CD4-positive, alpha-beta T cell treated with Interleukin-15 for 4 hours (primary cell): ENCODE results near the gene SSR2.
"Not testable (repeated sequence)": the region's sequence is repeated elsewhere in the genome, so short reads cannot be mapped to it uniquely, and the experiment has no call there.

Source experiments
- DNase-seq: peaks from one replicate; pipeline ENCODE4 v3.0.0-alpha.2; 2020; ENCODE audit warnings: low spot score

SSR2 gene

GRCh38 chr1:156048663-156049258, 28.0 kb upstream of the SSR2 start:
- no peak for DNase-seq

GRCh38 chr1:156045076-156045475, 24.3 kb upstream of the SSR2 start:
- DNase-seq = no peak

GRCh38 chr1:156042828-156043227, 22.1 kb upstream of the SSR2 start:
- no peak for DNase-seq

GRCh38 chr1:156034991-156035390, 14.2 kb upstream of the SSR2 start:
- DNase-seq = not testable (repeated sequence)

- no peak for DNase-seq
These were observed 12.3 kb upstream of the SSR2 start for GRCh38 chr1:156033011-156033410.

- DNase-seq = no peak
These were observed 5.8 kb upstream of the SSR2 start for GRCh38 chr1:156026588-156026987.

GRCh38 chr1:156025876-156026275, 5.1 kb upstream of the SSR2 start:
- no peak for DNase-seq

- DNase-seq = no peak
These were observed 4.0 kb upstream of the SSR2 start for GRCh38 chr1:156024801-156025200.

- no peak for DNase-seq
These were observed 1.2 kb upstream of the SSR2 start for GRCh38 chr1:156021954-156022353.

GRCh38 chr1:156021093-156021428, 310 bp upstream of the SSR2 start:
- no peak for DNase-seq

GRCh38 chr1:156019946-156020292, 832 bp downstream of the SSR2 start:
- DNase-seq = no peak

- no peak for DNase-seq
These were observed 5.9 kb downstream of the SSR2 start for GRCh38 chr1:156014829-156015228.

- no peak for DNase-seq
These were observed 8.5 kb downstream of the SSR2 start for GRCh38 chr1:156012051-156012817.

- DNase-seq = no peak
These were observed 11.3 kb downstream of the SSR2 start for GRCh38 chr1:156009404-156009803.

- no peak for DNase-seq
These were observed 13.9 kb downstream of the SSR2 start for GRCh38 chr1:156006666-156007376.

- DNase-seq = peak; percentile 32
These were observed 15.7 kb downstream of the SSR2 start for GRCh38 chr1:156004843-156005584.

GRCh38 chr1:156003923-156004188, 16.9 kb downstream of the SSR2 start:
- DNase-seq = no peak

GRCh38 chr1:156002188-156002911, 18.4 kb downstream of the SSR2 start:
- DNase-seq = no peak

- no peak for DNase-seq
These were observed 19.0 kb downstream of the SSR2 start for GRCh38 chr1:156001662-156002171.

- DNase-seq = no peak
These were observed 19.6 kb downstream of the SSR2 start for GRCh38 chr1:156001021-156001661.

- DNase-seq = no peak
These were observed 20.8 kb downstream of the SSR2 start for GRCh38 chr1:155999964-156000363.

GRCh38 chr1:155996166-155996565, 24.6 kb downstream of the SSR2 start:
- DNase-seq = no peak
